AG09319 (cell line): Measurements from ENCODE around the gene SLC33A1.
A peak's percentile ranks its signal among the peaks of the same experiment; 100 is the strongest.
"Not testable (repeated sequence)": the region's sequence is repeated elsewhere in the genome, so short reads cannot be mapped to it uniquely, and the experiment has no call there.

Experiments used
- DNase-seq: peaks from one replicate; pipeline ENCODE4 v3.0.0-alpha.2; 2010; ENCODE audit warnings: low read depth; ENCODE audit errors: extremely low read depth
- CTCF ChIP-seq: IDR thresholded peaks from 2 replicates; pipeline ENCODE4 v1.5.1; 2011; ENCODE audit warnings: low read depth, mild to moderate bottlenecking, inconsistent platforms, low read length, moderate library complexity

Gene SLC33A1

GRCh38 chr3:155835341-155836071 lies 18.7 kb downstream of the SLC33A1 start:
- no peak for TF ChIP-seq CTCF
- no peak for DNase-seq

- not testable (repeated sequence) for DNase-seq
Observed at GRCh38 chr3:155828490-155829098, 25.6 kb downstream of the SLC33A1 start.

- no peak for TF ChIP-seq CTCF
- DNase-seq: no peak
Observed at GRCh38 chr3:155815030-155815545, 39.1 kb downstream of the SLC33A1 start.

- DNase-seq: not testable (repeated sequence)
Observed at GRCh38 chr3:155813224-155813623, 41.0 kb downstream of the SLC33A1 start.

- no peak for TF ChIP-seq CTCF
Observed at GRCh38 chr3:155809181-155809580, 45.0 kb downstream of the SLC33A1 start.

GRCh38 chr3:155807823-155808222 lies 46.4 kb downstream of the SLC33A1 start:
- DNase-seq: no peak
- TF ChIP-seq CTCF: no peak

More at GRCh38 chr3:155809181-155809580, 45.0 kb downstream of the SLC33A1 start:
- no peak for DNase-seq

GRCh38 chr3:155805802-155806618 lies 48.2 kb downstream of the SLC33A1 start, which contains the start of gene C3orf33:
Gene C3orf33 (minus strand): TSS chr3:155806278. CDS start chr3:155806252, 26 bp downstream.
- TF ChIP-seq CTCF: peak; percentile 60
- DNase-seq: peak; percentile 7
